CD4-positive, alpha-beta memory T cell (primary cell): ENCODE results near the gene CHD6. TPM values are rescaled to one million over a fixed set of nuclear protein-coding genes. Genes with fewer than 3 reads are reported as not detected.

ENCODE experiments used
- CTCF ChIA-PET: fragments of 350-600 bp; sonication (Branson Sonifier 250); formaldehyde crosslinking; loops from one replicate; lab custom pipeline; 2021; ENCODE audit warnings: inconsistent platforms; ENCODE audit not compliant: partially characterized antibody; lab: Charles Lee
- POLR2A ChIA-PET: fragments of 350-600 bp; sonication (Branson Sonifier 250); formaldehyde crosslinking; loops from one replicate; lab custom pipeline; 2021; ENCODE audit not compliant: partially characterized antibody; lab: Charles Lee
- DNase-seq, 5 donors: peaks; one replicate each; pipeline versions ENCODE4 v3.0.0 to v3.0.0-alpha.2; 2020 to 2022; ENCODE audit warnings: mixed read lengths in 1 of 5
- H3K27ac ChIP-seq: one replicate; pipeline ENCODE4 v1.7.0; 2013; ENCODE audit warnings: low read depth, low read length
- H3K27me3 ChIP-seq: 2 replicates; pipeline ENCODE4 v1.7.0; 2013; ENCODE audit warnings: mild to moderate bottlenecking, low read length, moderate library complexity; ENCODE audit not compliant: insufficient read depth
- H3K36me3 ChIP-seq: 2 replicates; pipeline ENCODE4 v1.7.0; 2013; ENCODE audit warnings: mild to moderate bottlenecking, low read length, moderate library complexity; ENCODE audit not compliant: insufficient read depth
- H3K4me1 ChIP-seq: 2 replicates; pipeline ENCODE4 v1.7.0; 2013; ENCODE audit warnings: mild to moderate bottlenecking, low read length, moderate library complexity; ENCODE audit not compliant: insufficient read depth
- H3K4me3 ChIP-seq, 2 donors: one replicate each; pipeline ENCODE4 v1.7.0; 2013; ENCODE audit warnings: low read length in 2 of 2, mild to moderate bottlenecking in 1 of 2
- H3K9me3 ChIP-seq, 2 donors: one replicate each; pipeline ENCODE4 v1.7.0; 2013; ENCODE audit warnings: low read length in 2 of 2, control low read depth in 1 of 2; ENCODE audit not compliant: control insufficient read depth in 1 of 2
- H3K27ac Mint-ChIP-seq, 7 donors: one replicate each; pipeline ENCODE4 v1.8.0; 2020 to 2021; ENCODE audit warnings: mixed read lengths in 7 of 7, mild to moderate bottlenecking in 6 of 7, inconsistent platforms in 3 of 7, moderate library complexity in 3 of 7
- H3K27me3 Mint-ChIP-seq, 2 donors: one replicate each; pipeline ENCODE4 v1.8.0; 2020 to 2021; ENCODE audit warnings: mixed read lengths in 2 of 2
- H3K36me3 Mint-ChIP-seq, 2 donors: one replicate each; pipeline ENCODE4 v1.8.0; 2020 to 2021; ENCODE audit warnings: mixed read lengths in 2 of 2, inconsistent platforms in 1 of 2, mild to moderate bottlenecking in 1 of 2
- H3K4me1 Mint-ChIP-seq, 4 donors: one replicate each; pipeline ENCODE4 v1.8.0; 2020 to 2021; ENCODE audit warnings: mixed read lengths in 4 of 4, mild to moderate bottlenecking in 1 of 4
- H3K4me3 Mint-ChIP-seq, 8 donors: one replicate each; pipeline ENCODE4 v1.8.0; 2020 to 2021; ENCODE audit warnings: mixed read lengths in 8 of 8, mild to moderate bottlenecking in 7 of 8, moderate library complexity in 6 of 8, inconsistent platforms in 3 of 8
- H3K9me3 Mint-ChIP-seq, 8 donors: one replicate each; pipeline ENCODE4 v1.8.0; 2020 to 2021; ENCODE audit warnings: mixed read lengths in 8 of 8, mild to moderate bottlenecking in 5 of 8, inconsistent platforms in 3 of 8, moderate library complexity in 1 of 8
- intact Hi-C: fragments of 100-400 bp; cut with micrococcal nuclease; formaldehyde crosslinking; loops from one replicate; pipeline ENCODE4 v1.15.1; 2023
- polyA plus RNA-seq, 2 donors: library from polyadenylated mRNA; unstranded; fragments of 300-500 nt; fragmentation: Illumina TruSeq; gene quantifications; one replicate each; pipeline ENCODE4 v1.2.3, GENCODE V29; 2021
- total RNA-seq, 2 experiments: library from RNA; stranded (reverse); gene quantifications; one replicate each; pipeline ENCODE4 v1.2.3, GENCODE V29; 2021

The CHD6 gene
- total and polyA plus RNA-seq, 4 experiments from 2014 or later: 29.2 to 96.8 (median 77.8) TPM

DNA sequence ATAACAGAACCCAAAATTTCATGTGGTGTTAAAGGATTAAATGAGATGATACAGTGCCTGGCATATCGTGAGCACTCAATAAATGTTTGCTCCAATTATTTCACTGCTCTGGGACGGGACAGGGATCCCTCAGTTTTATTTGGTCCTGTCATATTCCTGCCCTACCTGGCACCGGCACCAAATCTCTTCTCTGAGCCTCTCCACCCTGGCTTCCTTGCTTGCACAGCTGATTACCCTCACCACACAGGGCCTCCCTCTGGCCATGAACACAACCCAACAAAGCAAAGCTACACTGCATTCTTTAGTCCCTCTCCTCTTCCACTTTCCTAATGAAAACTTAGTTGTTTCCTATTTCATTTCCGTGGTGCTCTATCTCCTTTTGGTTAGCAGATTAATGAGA is 16.4 kb downstream of the CHD6 start:
- no peak overlapping the region for H3K4me3 Mint-ChIP-seq
- peaks cover 8% of the 10 kb centered on the region for H3K4me1 ChIP-seq
- H3K27me3 ChIP-seq: no peaks in the 10 kb centered on the region
- H3K36me3 Mint-ChIP-seq: peaks cover 42 to 45% of the 10 kb centered on the region in 2 donors
- peaks cover 10 to 44% (median 24%) of the 10 kb centered on the region in 4 donors for H3K4me1 Mint-ChIP-seq
- DNase-seq: no peak
- peaks cover 2 to 31% of the 10 kb centered on the region in 2 donors for H3K9me3 ChIP-seq
- intact Hi-C loops: no loop called here
- no peak overlapping the region for H3K27ac ChIP-seq
- H3K27ac Mint-ChIP-seq: no peak overlapping the region
- no peaks in the 10 kb centered on the region for H3K36me3 ChIP-seq
- no peaks in the 10 kb centered on the region for H3K27me3 Mint-ChIP-seq
- no peak overlapping the region for H3K4me3 ChIP-seq
- H3K9me3 Mint-ChIP-seq: peaks cover 0 to 55% (median 49%) of the 10 kb centered on the region in 8 donors
- ChIA-PET CTCF (no interaction called here), POLR2A (no interaction called here)

GRCh38 chr20:41600926-41601631 is 17.1 kb downstream of the CHD6 start:
- Mint-ChIP-seq H3K4me1 (peaks cover 12 to 44% (median 25%) of the 10 kb centered on the region in 4 donors), H3K9me3 (peaks cover 0 to 62% (median 55%) of the 10 kb centered on the region in 8 donors), H3K4me3 (no peak overlapping the region), H3K36me3 (peaks cover 46 to 51% of the 10 kb centered on the region in 2 donors), H3K27ac (peak overlapping the region in 1 of 7 donors; percentile 13), H3K27me3 (no peaks in the 10 kb centered on the region)
- intact Hi-C loops: no loop called here
- ChIA-PET POLR2A (no interaction called here), CTCF (no interaction called here)
- H3K4me1 ChIP-seq: peaks cover 8% of the 10 kb centered on the region
- H3K27me3 ChIP-seq: no peaks in the 10 kb centered on the region
- DNase-seq: no peak
- no peak overlapping the region for H3K27ac ChIP-seq
- H3K9me3 ChIP-seq: peaks cover 2 to 31% of the 10 kb centered on the region in 2 donors
- no peaks in the 10 kb centered on the region for H3K36me3 ChIP-seq
- H3K4me3 ChIP-seq: no peak overlapping the region

- H3K27ac ChIP-seq: no peak overlapping the region
- CTCF ChIA-PET: no interaction called here
- no peaks in the 10 kb centered on the region for H3K27me3 ChIP-seq
- peak overlapping the region in 1 of 7 donors; percentile 26 for H3K27ac Mint-ChIP-seq
- peaks cover 9 to 42% (median 23%) of the 10 kb centered on the region in 4 donors for H3K4me1 Mint-ChIP-seq
- POLR2A ChIA-PET: no interaction called here
- peak overlapping the region in 1 of 8 donors; percentile 29 for H3K4me3 Mint-ChIP-seq
- H3K4me1 ChIP-seq: peaks cover under 1% of the 10 kb centered on the region
- peaks cover 57 to 63% of the 10 kb centered on the region in 2 donors for H3K36me3 Mint-ChIP-seq
- DNase-seq: no peak
- H3K4me3 ChIP-seq: no peak overlapping the region
- peaks cover 0 to 76% (median 67%) of the 10 kb centered on the region in 8 donors for H3K9me3 Mint-ChIP-seq
- intact Hi-C loops: no loop called here
- peaks cover under 1 to 39% of the 10 kb centered on the region in 2 donors for H3K9me3 ChIP-seq
- no peaks in the 10 kb centered on the region for H3K27me3 Mint-ChIP-seq
- H3K36me3 ChIP-seq: no peaks in the 10 kb centered on the region
Measured at GRCh38 chr20:41599699-41600104, 18.5 kb downstream of the CHD6 start.

DNA sequence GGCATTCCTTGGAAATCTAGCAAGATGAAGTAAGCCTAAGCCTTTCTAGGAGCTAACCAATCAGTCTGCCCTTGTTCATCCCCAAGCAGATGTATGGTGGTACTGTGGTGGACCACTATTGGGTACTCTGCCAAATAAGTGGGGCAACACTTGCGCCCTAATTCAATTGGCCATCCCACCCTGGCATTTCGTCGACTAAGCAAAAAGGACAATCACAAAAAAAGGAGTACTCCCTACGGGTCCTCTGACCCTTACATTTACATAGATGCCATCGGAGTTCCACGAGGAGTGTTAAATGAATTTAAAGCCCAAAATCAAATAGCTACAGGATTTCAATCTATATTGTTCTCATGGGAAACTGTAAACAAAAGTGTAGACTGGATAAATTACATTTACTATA is 19.5 kb downstream of the CHD6 start:
- Histone ChIP-seq H3K9me3 (peaks cover 0 to 41% of the 10 kb centered on the region in 2 donors), H3K27ac (no peak overlapping the region), H3K27me3 (no peaks in the 10 kb centered on the region), H3K36me3 (no peaks in the 10 kb centered on the region), H3K4me1 (peaks cover 2% of the 10 kb centered on the region), H3K4me3 (no peak overlapping the region)
- no peak for DNase-seq
- ChIA-PET CTCF (no interaction called here), POLR2A (no interaction called here)
- intact Hi-C loops: no loop called here
- Mint-ChIP-seq H3K27ac (no peak overlapping the region), H3K4me3 (no peak overlapping the region), H3K36me3 (peaks cover 62 to 69% of the 10 kb centered on the region in 2 donors), H3K9me3 (peaks cover 2 to 86% (median 75%) of the 10 kb centered on the region in 8 donors), H3K4me1 (peaks cover 14 to 42% (median 24%) of the 10 kb centered on the region in 4 donors), H3K27me3 (no peaks in the 10 kb centered on the region)

- Mint-ChIP-seq H3K9me3 (peaks cover 2 to 71% (median 57%) of the 10 kb centered on the region in 8 donors), H3K27me3 (no peaks in the 10 kb centered on the region), H3K36me3 (peaks cover 52 to 53% of the 10 kb centered on the region in 2 donors), H3K27ac (no peak overlapping the region), H3K4me1 (peaks cover 18 to 54% (median 35%) of the 10 kb centered on the region in 4 donors), H3K4me3 (peak overlapping the region in 3 of 8 donors; percentile 13 to 22 (median 13))
- ChIA-PET CTCF (interaction anchor here (1.1 kb wide), 1 partner anchor 8 kb away, joined by 3 read pairs; no protein-coding TSS in a partner anchor), POLR2A (no interaction called here)
- no peak overlapping the region for H3K4me3 ChIP-seq
- no peaks in the 10 kb centered on the region for H3K27me3 ChIP-seq
- no peaks in the 10 kb centered on the region for H3K36me3 ChIP-seq
- no peak for DNase-seq
- peaks cover 8% of the 10 kb centered on the region for H3K4me1 ChIP-seq
- H3K9me3 ChIP-seq: peaks cover 0 to 24% of the 10 kb centered on the region in 2 donors
- no peak overlapping the region for H3K27ac ChIP-seq
- intact Hi-C loops: no loop called here
Measured at GRCh38 chr20:41594514-41595322, 23.5 kb downstream of the CHD6 start.

GRCh38 chr20:41592516-41593216 is 25.5 kb downstream of the CHD6 start:
- H3K4me3 ChIP-seq: no peak overlapping the region
- no peak overlapping the region for H3K27ac ChIP-seq
- Mint-ChIP-seq H3K27me3 (no peaks in the 10 kb centered on the region), H3K27ac (no peak overlapping the region), H3K36me3 (peaks cover 47 to 51% of the 10 kb centered on the region in 2 donors), H3K9me3 (peaks cover 4 to 71% (median 43%) of the 10 kb centered on the region in 8 donors), H3K4me3 (peak overlapping the region in 1 of 8 donors; percentile 30), H3K4me1 (peaks cover 21 to 50% (median 34%) of the 10 kb centered on the region in 4 donors)
- ChIA-PET CTCF (no interaction called here), POLR2A (no interaction called here)
- H3K36me3 ChIP-seq: no peaks in the 10 kb centered on the region
- no peaks in the 10 kb centered on the region for H3K27me3 ChIP-seq
- peaks cover 0 to 10% of the 10 kb centered on the region in 2 donors for H3K9me3 ChIP-seq
- no peak for DNase-seq
- intact Hi-C loops: no loop called here
- H3K4me1 ChIP-seq: peaks cover 8% of the 10 kb centered on the region
